Skin epidermis (tissue), 12 donors: ENCODE measurements around the gene DST.
"Not testable (repeated sequence)": the region's sequence is repeated elsewhere in the genome, so short reads cannot be mapped to it uniquely, and the experiment has no call there.

Source experiments
- H3K27ac ChIP-seq, 21 experiments: fragments of 200-600 bp; sonication (generic) in 11 of 21; one replicate each; pipeline ENCODE4 v1.5.0; 2020; ENCODE audit warnings: mild to moderate bottlenecking in 3 of 21, inconsistent platforms in 2 of 21, moderate library complexity in 2 of 21
- H3K4me3 ChIP-seq, 7 experiments: fragments of 200-600 bp; sonication (generic) in 2 of 7; one replicate each; pipeline ENCODE4 v1.5.0; 2020; ENCODE audit warnings: inconsistent platforms in 2 of 7, mild to moderate bottlenecking in 2 of 7, moderate library complexity in 1 of 7

Gene DST

DNA sequence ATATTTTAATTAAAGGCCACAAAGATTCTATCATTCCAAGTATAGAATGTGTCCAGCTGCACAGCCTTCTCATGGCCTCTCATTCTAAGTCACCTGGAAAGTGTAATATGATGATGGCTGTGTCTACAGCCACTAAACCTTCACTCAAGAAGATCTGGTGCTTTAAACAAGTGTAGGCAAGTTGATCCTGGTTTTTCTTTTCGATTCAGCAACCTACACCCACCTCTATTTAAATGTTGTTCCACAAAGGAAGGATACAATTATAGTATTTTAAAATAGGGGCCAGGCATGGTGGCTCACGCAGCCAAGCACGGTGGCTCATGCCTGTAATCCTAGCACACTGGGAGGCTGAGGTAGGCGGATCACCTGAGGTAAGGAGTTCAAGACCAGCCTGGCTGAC, 25.5 kb upstream of the DST start:
- H3K4me3 ChIP-seq: no peak overlapping the region
- H3K27ac ChIP-seq: peak overlapping the region in 2 of 21 experiments; percentile 26 to 29

- Histone ChIP-seq H3K27ac (peak overlapping the region in 4 of 21 experiments; percentile 26 to 43 (median 36)), H3K4me3 (no peak overlapping the region)
Observed at GRCh38 chr6:56667336-56667735, 24.6 kb upstream of the DST start.

DNA sequence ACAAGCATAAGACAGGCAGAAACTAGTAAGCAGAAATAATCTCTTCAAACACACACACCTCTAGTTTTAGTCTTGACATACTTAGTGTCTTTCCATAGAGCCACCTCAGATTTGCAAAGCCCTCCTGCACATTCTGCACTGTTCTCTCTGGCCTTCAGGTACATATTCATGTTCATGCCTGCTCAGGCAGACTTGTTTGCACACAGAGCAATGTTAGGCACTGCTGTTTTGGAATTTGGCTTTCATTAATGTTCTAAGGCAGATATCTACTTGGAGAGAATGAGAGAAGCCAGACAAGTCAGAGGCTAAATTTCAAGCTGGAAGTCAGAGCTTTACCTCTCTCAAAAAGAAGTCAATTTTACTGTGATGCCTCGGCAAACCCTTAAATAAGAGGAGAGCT, 21.3 kb upstream of the DST start:
- Histone ChIP-seq H3K27ac (peak overlapping the region in 9 of 21 experiments; percentile 2 to 77 (median 52)), H3K4me3 (no peak overlapping the region)

DNA sequence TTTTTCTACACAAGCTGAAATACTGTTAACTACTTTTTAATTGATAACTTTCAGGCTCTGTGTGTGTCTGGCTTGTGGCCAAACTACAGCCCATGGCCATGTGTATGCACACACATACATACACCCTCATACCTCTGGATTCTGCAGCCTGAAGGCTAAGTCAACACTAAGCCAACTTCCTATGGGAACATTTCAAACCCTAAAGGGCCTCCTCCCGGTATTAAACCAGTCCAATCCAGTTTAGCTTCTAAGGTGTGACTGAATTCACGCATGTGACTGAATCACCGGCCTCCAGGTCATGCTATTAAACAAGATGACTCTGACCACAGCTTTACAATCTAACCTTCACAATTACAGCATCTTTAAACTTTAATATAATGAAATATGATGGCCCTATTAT, 20.7 kb upstream of the DST start:
- Histone ChIP-seq H3K27ac (peak overlapping the region in 3 of 21 experiments; percentile 17 to 69 (median 45)), H3K4me3 (no peak overlapping the region)

DNA sequence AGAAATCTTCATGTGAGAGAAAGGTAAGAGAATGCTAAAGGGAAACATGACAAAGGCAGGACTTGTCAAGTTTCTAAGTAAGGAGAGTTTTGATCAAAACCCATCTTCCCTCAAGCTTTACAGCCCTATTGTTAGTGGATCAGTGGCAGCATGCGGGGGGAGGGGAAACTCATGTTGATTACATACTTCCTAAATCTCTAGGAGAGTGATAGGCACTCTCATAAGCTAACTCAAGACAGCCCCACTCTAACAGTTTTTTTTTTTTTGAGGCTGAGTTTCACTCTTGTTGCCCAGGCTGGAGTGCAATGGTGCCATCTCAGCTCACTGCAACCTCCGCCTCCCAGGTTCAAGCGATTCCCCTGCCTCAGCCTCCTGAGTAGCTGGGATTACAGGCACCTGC, 18.6 kb upstream of the DST start:
- H3K4me3 ChIP-seq: not testable (repeated sequence)
- H3K27ac ChIP-seq: peak overlapping the region in 10 of 21 experiments; percentile 13 to 83 (median 54)

GRCh38 chr6:56660381-56660730, 17.7 kb upstream of the DST start:
- no peak overlapping the region for H3K4me3 ChIP-seq
- H3K27ac ChIP-seq: peak overlapping the region in 11 of 21 experiments; percentile 11 to 83 (median 73)

GRCh38 chr6:56659721-56660380, 17.2 kb upstream of the DST start:
- Histone ChIP-seq H3K4me3 (no peak overlapping the region), H3K27ac (peak overlapping the region in 16 of 21 experiments; percentile 2 to 83 (median 62))

DNA sequence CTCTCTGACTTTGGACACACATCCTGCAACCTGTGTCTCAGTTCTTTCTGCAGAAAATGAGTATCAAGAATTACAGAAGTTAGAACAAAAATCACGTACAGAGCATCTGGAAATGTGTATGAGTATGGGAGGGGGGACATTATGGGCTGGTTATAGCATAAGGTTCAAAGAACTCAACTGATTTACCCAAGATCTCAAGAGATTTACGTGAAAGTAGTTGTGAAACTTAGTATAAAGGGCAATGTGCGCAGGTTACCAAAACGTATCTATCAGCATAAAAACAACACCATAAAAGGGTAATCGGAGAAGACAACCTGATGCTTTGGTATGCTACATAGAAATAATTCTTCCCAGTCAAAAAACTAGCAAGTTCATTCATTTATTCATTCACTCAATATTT, 15.6 kb upstream of the DST start:
- H3K27ac ChIP-seq: peak overlapping the region in 1 of 21 experiments; percentile 61
- no peak overlapping the region for H3K4me3 ChIP-seq

DNA sequence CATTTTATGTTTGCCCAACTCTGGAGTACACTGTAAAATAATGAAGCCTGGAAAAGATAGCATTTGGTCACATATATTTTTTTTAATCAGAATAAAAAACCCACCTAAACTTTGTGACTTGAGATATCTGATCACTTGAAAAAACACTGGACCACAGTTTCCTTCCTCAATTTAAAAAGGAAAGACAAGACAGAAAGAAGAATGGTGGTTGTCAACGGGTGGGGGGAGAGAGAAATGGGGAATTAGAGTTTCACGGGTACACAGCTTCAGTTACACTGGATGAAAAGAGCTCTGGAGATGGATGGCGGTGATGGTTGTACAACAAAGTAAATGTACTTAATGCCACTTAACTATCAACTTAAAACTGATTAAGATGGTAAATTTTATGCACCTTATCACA, 14.7 kb upstream of the DST start:
- Histone ChIP-seq H3K27ac (peak overlapping the region in 4 of 21 experiments; percentile 11 to 68 (median 45)), H3K4me3 (no peak overlapping the region)

- H3K4me3 ChIP-seq: no peak overlapping the region
- peak overlapping the region in 9 of 21 experiments; percentile 8 to 68 (median 35) for H3K27ac ChIP-seq
Observed at GRCh38 chr6:56656466-56656865, 13.8 kb upstream of the DST start.

GRCh38 chr6:56655996-56656395, 13.3 kb upstream of the DST start:
- Histone ChIP-seq H3K27ac (peak overlapping the region in 7 of 21 experiments; percentile 9 to 68 (median 27)), H3K4me3 (no peak overlapping the region)

DNA sequence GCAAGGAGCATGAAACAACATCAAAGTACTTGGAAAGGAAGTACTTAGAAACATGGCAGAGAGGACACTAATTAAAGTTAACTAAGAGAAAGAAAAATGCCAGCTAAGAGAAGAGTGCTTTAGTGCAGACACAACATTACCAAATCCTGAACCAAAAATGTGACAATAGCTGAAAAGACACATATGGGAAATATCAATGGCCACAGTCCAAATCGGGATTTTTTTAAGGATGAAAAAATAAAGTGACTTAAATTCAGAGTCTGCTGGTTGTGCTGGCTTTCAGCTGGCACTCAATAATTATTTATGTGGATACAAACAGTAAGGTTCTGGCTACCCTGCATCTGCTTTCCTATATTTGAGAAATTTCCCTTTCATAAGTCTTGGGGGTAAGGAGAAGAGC, 12.6 kb upstream of the DST start:
- H3K4me3 ChIP-seq: no peak overlapping the region
- peak overlapping the region in 3 of 21 experiments; percentile 27 to 41 (median 35) for H3K27ac ChIP-seq

GRCh38 chr6:56652994-56653393, 10.3 kb upstream of the DST start:
- peak overlapping the region in 14 of 21 experiments; percentile 19 to 74 (median 56) for H3K27ac ChIP-seq
- no peak overlapping the region for H3K4me3 ChIP-seq

DNA sequence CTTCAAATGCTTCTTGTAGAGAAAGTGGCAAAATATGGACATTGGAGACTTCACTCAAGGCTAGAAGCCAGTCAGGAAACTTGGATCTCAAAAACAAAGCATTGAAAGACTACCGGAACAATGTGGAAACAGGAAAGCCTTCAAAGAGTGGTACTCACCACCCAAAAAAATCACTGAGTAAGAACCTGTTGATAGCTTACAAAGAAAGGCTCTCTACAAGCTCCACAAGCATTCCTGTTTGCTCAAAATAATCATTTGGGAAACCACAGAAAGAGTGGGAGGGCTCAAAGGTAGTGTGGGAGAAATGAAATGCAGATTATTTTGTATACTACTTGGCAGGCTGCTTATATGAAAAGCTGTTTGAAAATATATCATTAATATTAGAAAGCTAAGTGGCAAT, 9.5 kb upstream of the DST start:
- peak overlapping the region in 12 of 21 experiments; percentile 5 to 73 (median 36) for H3K27ac ChIP-seq
- H3K4me3 ChIP-seq: no peak overlapping the region

GRCh38 chr6:56650191-56650590, 7.5 kb upstream of the DST start:
- peak overlapping the region in 2 of 21 experiments; percentile 3 to 34 for H3K27ac ChIP-seq
- no peak overlapping the region for H3K4me3 ChIP-seq

DNA sequence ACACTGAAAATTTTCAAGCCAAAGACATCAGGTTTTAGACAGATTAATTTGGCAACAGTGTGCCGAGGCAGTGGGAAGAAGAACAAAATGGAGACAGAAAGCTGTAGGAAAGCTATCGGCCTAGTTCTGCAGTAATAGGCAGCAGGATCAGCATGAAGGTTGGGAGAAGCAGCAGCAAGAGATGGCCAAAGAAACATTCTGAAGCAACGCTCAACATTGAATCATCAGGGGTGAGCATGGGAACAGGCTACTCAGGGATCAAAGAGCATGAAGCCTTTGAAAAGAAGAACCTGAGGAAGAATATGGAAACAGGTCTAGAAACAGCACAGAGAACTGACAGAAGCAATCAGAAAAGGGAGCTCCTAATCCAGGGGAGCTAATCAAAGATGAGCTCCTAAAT, 7.1 kb upstream of the DST start:
- Histone ChIP-seq H3K27ac (peak overlapping the region in 5 of 21 experiments; percentile 0 to 34 (median 15)), H3K4me3 (no peak overlapping the region)

DNA sequence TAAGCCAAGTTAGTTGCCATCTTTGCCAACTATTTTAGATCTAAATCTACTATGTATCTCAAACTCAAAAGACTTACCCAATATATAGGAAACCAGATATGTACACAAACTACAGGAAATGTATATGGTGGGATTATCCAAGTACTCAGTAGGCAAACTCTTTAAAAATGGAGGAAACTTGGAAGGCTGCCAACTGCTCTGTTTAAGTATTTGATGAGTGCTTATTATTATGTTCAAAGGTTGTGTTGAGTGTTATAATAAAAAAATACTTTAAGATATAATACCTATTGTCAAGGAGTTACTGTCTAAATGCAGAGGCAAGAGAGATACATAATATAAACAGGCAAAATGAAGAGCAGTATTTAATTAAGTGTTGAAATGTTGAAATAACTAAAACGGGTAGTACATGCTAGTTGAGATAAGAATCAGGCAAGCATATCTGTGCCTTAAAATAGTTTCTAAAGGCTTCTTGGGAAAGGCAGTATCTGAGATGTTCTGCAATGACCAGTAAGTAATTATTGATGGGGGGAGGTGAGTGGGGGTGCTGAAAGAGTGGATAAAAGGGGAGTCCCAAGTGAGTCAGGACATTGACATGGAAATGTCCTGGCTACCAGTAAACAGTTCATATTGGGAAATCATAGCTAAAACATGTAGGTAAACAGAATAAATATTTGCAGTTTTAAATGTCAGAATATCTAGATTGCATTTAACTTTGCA, 6.5 kb upstream of the DST start:
- Histone ChIP-seq H3K4me3 (no peak overlapping the region), H3K27ac (peak overlapping the region in 6 of 21 experiments; percentile 0 to 34 (median 18))

DNA sequence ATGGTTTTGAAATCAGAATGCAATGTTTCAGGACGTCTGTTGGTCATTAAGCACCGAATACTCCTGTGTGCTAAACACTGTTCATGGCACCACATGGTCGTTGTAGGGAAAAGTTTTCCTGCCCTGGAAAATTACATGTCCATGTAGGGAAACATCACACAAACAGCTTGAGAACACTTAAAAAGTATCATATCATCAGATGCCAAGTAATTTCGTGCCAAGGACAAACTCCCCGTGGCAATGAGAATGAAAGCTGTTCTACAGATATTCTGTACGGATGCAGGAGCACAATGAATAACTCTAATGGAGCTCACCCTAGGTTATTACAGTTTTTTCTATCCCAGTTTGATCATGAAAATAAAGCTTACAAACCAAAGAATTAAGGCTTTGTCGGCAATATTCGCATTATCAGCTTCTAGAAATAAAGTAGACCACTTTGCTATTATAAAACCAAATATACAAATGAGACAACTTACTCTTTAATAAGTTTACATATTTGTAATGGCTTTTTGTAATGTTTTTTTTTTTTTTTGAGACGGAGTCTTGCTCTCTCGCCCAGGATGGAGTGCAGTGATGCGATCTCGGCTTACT, 4.6 kb upstream of the DST start:
- peak overlapping the region in 5 of 21 experiments; percentile 3 to 40 (median 21) for H3K27ac ChIP-seq
- no peak overlapping the region for H3K4me3 ChIP-seq

- Histone ChIP-seq H3K4me3 (no peak overlapping the region), H3K27ac (peak overlapping the region in 7 of 21 experiments; percentile 1 to 77 (median 43))
Observed at GRCh38 chr6:56644366-56644765, 1.7 kb upstream of the DST start.

DNA sequence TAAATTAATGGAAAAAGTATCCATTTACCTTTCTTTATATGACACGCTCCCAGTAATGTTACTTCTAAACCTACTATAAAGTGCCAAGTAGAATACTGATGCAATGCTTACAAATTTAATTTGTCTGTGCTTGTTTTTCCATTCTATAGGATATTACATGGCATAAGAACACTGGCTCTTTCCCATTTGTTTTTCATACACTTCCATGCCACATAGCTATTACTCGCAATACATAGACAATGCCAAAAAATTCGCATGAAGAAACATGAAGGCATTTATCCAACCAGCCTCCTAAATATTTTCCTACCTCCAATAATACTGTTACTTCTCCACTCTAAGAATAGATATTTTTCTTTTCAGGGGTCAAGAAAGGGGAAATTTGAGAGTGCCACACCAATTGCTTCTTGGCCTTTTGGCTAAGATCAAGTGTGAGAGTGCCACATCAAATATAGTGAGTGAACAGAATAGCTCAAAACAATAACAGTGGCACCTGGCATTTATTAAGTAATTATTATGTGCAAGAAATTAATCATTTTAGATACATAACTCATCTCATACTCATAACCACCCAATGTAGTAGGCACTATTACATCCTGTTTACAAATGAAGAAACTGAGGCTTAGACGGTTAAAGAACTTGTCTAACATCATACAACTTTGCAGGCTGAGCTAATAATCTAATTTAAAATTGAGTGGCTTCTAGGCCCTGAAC, 845 bp upstream of the DST start:
- peak overlapping the region in 12 of 21 experiments; percentile 4 to 77 (median 46) for H3K27ac ChIP-seq
- H3K4me3 ChIP-seq: no peak overlapping the region
